LNCaP clone FGC (cell line): ENCODE data around the gene KIF26A.
A peak's percentile ranks its signal among the peaks of the same experiment; 100 is the strongest.

ENCODE experiments used
- DNase-seq: peaks from one replicate; pipeline ENCODE4 v3.0.0-alpha.2; 2011; ENCODE audit warnings: low read depth
- H3K4me3 ChIP-seq: 2 replicates; pipeline ENCODE4 v1.5.1; 2011; ENCODE audit warnings: mild to moderate bottlenecking, low read depth, low read length, control low read depth
- TF ChIP-seq, protein P1 (sequence below): IDR thresholded peaks from 2 replicates; pipeline ENCODE4 v1.5.1; 2012; ENCODE audit warnings: mild to moderate bottlenecking; ENCODE audit not compliant: control insufficient read depth, insufficient read depth; ENCODE audit errors: extremely low read depth

The KIF26A gene

DNA sequence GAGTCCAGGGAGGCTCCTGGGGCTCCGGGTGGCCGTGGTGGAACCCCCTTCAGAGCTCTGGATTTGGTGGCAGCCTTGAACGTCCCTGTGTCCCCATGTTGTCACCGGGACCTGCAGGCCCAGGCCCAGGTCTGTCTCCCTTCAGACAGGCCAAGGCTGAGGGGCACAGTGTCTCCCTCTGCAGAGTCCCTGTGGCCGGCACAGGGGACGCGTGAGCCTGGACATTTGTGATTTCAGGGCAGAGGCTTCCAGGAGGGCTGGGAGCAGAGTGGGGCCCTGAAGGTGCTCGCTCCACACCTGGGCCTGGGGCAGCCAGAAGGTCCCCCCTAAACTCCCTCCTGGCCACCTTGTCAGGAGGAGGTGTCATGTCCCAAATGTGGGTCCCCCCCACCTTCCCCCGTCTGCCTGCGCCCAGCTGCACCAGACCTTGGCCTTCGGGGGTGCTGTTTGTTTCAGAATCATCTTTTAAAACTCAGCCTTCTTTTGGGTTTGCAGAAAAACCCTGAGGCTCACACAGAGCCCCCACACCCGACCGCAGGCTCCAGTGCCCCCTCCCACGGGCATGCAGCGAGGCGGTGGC, 47.6 kb downstream of the KIF26A start:
- no peak overlapping the region for H3K4me3 ChIP-seq
- DNase-seq: no peak
- TF ChIP-seq, protein P1, sequence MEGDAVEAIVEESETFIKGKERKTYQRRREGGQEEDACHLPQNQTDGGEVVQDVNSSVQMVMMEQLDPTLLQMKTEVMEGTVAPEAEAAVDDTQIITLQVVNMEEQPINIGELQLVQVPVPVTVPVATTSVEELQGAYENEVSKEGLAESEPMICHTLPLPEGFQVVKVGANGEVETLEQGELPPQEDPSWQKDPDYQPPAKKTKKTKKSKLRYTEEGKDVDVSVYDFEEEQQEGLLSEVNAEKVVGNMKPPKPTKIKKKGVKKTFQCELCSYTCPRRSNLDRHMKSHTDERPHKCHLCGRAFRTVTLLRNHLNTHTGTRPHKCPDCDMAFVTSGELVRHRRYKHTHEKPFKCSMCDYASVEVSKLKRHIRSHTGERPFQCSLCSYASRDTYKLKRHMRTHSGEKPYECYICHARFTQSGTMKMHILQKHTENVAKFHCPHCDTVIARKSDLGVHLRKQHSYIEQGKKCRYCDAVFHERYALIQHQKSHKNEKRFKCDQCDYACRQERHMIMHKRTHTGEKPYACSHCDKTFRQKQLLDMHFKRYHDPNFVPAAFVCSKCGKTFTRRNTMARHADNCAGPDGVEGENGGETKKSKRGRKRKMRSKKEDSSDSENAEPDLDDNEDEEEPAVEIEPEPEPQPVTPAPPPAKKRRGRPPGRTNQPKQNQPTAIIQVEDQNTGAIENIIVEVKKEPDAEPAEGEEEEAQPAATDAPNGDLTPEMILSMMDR: no peak

DNA sequence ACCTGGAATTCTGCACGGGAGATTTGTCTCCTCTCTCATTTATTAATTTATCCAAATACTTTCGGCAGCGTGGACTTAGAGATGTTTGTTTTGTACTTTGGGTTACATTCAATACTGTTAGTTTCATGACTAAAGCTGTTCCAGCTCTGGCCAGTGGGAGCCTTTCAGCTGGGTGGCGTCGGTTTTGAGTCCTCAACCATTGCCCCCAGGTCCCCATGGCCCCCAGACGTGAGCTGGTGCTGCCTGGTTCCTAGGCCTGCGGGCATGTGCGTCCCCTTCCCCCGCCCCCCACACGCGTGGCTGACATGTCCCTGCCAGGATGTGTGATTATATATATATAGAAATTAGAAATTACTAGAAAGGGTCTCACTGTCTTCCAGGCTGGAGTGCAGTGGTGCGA, 48.2 kb downstream of the KIF26A start:
- no peak for DNase-seq
- TF ChIP-seq, protein P1: no peak
- no peak overlapping the region for H3K4me3 ChIP-seq

DNA sequence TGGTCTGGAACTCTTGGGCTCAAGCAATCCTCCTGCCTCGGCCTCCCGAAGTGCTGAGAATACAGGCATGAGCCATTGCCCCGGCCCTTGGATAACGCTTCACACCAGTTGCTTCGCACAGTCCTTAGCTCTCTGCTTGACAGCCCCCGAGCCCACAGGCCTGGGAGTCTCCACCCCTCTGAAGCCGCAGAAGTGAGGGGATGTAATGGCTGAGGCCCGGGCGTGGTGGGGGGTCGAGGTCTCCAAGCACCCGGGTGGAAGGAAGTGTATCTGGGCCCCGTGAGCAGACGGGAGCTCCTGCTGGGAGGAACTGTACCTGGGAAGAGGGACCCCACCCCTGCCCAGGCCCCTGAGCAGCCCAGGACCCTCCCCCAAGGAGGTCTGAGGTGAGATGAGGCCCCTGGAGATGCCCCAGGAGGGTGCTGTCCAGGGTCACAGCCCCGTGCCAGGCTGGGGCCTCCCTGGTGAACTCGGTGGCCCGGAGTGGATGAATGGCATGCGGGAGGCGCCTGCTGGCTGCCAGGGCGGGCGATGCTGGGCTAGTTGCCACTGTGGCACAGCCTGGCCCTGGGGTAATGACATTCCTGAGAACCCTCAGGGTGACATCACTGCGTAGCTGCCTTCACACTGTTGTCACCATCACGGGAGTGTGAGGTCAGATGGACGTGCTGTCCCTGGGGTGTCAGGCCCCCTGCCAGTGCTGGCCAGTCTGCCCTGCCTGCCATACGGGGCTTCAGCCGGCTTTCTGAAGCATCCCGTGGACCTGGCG, 48.9 kb downstream of the KIF26A start:
- no peak for DNase-seq
- TF ChIP-seq, protein P1: no peak
- H3K4me3 ChIP-seq: no peak overlapping the region

DNA sequence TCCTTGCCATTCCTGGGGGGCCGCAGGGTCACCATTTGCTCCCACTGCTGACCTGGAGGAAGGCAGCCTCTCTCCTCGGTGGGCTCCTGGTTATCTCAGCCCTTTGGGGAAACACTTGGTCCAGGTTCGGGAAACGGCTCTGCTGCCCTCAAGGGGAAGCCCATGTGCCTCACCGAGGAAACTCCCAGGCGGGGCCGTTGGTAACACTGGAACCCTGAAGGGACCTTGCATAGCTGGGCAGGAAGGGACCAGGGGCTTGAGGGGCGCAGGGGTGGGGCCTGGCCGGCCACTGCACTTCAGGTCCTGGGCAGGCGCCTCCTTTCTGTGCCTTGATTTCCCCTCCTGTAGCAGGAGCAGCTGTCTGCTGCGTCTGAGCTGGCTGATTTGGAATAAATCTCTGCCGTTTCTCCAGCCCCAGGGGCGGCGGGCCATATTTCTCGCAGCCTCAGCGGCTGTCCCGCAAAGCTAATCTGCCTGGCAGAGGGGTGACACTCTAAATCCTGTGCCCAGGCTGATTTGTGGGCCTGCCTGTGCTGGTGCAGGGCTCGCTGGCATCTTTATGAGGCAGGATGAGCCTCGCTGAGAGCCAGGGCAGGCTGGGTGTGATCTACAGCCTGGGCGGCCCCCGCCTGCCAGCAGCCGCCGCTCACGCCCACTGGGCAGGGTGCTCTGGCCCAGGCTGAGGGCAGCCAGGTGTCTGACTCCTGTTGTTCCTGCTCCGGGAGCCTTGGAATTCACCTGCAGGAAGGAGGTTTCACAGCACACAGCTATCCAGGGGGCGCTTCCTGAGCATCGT, 49.7 kb downstream of the KIF26A start:
- no peak overlapping the region for H3K4me3 ChIP-seq
- TF ChIP-seq, protein P1: 0 out of 2 replicates have a peak, but pooled peaks have one; percentile 8
- DNase-seq: peak; percentile 2

DNA sequence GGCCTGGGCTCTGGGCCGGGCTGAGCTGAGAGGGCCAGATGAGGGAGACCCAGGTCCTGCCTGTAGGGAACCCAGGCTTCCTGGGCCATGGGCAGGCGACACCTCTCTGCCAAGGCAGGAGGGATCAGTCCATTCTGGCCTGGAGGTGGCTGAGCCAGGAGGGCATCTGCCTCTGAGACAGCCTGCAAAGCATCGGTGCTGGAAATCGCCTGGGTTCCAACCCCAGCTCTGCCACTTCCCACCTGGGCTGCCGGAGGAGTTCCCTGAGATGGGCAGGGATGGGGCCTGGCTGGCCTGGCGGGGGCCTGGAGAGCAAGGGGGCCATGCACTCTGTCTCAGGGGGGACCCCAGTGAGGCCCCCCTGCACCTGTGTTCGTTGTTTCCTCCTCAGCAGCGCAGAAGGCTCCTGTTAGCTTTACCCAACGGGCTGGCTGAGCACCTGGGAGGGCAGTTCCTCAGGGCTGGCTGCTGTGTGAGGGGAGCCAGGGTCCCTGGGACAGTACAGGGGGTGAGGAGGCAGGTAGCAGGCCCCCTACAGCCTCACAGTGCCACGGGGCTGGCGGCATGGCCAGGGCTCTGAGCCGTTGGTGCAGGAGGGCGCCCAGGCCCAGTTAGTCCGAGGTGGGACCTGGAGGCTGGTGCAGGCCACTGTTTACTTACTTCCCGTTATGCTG, 50.5 kb downstream of the KIF26A start:
- no peak overlapping the region for H3K4me3 ChIP-seq
- no peak for DNase-seq
- TF ChIP-seq, protein P1: no peak

DNA sequence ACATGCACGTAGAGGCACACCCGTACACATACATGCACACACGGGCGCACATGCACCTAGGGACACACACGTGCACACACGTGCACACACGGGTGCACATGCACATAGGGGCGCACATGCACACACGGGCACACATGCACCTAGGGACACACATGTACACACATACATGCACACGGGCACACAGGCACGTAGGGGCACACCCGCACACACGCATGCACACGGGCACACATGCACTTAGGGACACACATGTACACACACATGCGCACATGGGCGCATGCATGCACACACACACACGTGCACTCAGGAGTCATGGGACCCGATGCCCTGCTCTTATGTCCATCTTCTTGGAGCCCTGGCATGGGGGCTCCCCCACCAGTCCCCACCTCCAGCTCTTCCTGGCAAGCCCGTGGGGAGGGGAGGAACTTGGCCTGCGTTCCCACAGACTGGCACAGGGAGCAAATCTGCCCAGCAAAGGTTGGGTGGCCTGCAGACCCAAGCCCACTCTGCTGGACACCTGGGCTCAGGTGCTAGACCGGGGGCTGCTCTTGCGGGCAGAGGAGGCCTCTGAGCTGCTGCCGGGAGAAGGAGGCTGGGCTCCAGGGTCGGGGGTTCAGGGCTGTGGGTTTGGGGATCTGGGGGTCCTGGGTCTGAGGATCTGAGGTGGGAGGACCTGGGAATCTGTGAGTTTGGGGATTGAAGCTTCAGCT, 51.4 kb downstream of the KIF26A start:
- DNase-seq: no peak
- TF ChIP-seq, protein P1: no peak

More for the DNA sequence above, 51.4 kb downstream of the KIF26A start:
- H3K4me3 ChIP-seq: no peak overlapping the region
